ENCODE results near the gene PRR33. TPM values are rescaled to one million over a fixed set of nuclear protein-coding genes. Genes with fewer than 3 reads are reported as not detected.
A peak's percentile ranks its signal among the peaks of the same experiment; 100 is the strongest.

The PRR33 gene
- total and polyA plus RNA-seq, 10 of the 15 experiments (the other 5 are each of a cell fraction or from before 2014, with no cell fraction given): 0.02 to 1.0 (median 0.38) TPM; not detected in 6

DNA sequence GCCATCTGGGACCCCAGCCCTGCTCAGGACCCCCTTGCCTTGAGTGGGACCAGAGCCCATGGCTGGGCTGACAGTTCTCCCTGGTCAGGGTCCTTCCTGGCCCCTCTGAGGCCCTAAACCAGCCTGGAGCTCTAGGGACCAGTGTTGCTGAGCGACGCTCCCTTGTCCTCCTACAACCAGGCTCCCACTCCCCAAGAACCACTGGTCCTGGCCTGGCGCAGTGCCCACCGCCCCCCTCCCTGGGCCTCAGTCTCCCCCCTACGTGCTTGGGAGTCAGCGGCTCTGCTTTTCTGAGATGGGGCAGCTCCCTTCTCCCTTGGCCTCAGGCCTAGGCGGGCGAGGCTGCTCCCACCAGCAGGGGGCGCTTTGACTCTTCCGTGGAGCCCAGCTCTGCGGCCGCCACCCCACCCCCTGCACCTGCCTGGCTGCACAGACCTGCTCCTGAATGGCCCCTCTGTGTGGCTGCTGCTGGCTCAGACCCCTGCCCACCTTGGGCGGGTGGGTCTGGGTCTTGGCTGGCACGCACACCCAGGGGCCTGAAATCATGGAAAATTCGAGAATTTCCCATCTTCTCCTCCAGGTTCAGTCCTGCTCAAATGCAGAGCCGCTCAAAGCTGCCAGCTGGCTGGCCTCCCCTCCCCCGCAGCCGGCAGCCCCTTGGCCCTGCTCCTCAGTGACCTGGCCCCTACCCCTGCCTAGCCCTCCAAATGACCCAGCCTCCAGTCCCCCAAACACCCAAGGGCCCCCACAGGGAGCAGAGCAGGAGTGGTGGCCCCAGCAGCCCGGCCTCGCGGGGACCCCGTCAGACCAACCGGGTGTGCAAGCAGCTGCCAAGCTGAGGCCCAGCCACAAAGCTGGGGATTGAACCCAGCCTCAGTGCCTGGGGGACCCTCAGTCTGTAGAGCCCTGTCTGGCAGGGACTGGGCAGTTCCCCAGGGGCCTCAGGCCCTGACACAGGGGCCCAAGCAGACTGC, 9.1 kb downstream of the PRR33 start (continued):
- TF ChIP-seq, protein P1, sequence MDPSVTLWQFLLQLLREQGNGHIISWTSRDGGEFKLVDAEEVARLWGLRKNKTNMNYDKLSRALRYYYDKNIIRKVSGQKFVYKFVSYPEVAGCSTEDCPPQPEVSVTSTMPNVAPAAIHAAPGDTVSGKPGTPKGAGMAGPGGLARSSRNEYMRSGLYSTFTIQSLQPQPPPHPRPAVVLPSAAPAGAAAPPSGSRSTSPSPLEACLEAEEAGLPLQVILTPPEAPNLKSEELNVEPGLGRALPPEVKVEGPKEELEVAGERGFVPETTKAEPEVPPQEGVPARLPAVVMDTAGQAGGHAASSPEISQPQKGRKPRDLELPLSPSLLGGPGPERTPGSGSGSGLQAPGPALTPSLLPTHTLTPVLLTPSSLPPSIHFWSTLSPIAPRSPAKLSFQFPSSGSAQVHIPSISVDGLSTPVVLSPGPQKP (IDR thresholded peaks at IDR 0.05; ENCODE audit: low read depth, low read length): no peak
- TF ChIP-seq SIX5 (IDR thresholded peaks at IDR 0.05; ENCODE audit: low read depth, low read length, severe bottlenecking): no peak
- TF ChIP-seq FOXM1 (IDR thresholded peaks at IDR 0.05; ENCODE audit: low read depth, low read length): no peak
- no peak for TF ChIP-seq PKNOX1 (IDR thresholded peaks at IDR 0.05)
- TF ChIP-seq CBFB (IDR thresholded peaks at IDR 0.05; ENCODE audit: low read depth): no peak
- TF ChIP-seq TCF12 (IDR thresholded peaks at IDR 0.05; ENCODE audit: low read depth, low read length): peak; percentile 53; the same call in 1 of the 2 replicates
- 0 out of 3 replicates have a peak, but pooled peaks have one; percentile 12 for TF ChIP-seq POU2F2 (IDR thresholded peaks at IDR 0.05; ENCODE audit: borderline replicate concordance, low read depth, low read length)
- TF ChIP-seq CTCF (IDR thresholded peaks at IDR 0.05 in 2 of 3, conservative IDR thresholded peaks at IDR 0.05 in 1 of 3; ENCODE audit: control insufficient read depth in 2 of 3, extremely low read depth in 1 of 3, insufficient read depth in 1 of 3, low read depth in 3 of 3, low read length in 3 of 3): peak; percentile 84 to 93 (median 92)
- TF ChIP-seq RCOR1 (conservative IDR thresholded peaks at IDR 0.05; ENCODE audit: low read depth, low read length): no peak
- no peak for TF ChIP-seq MYB (IDR thresholded peaks at IDR 0.05; ENCODE audit: borderline replicate concordance, low read depth, low read length)
- TF ChIP-seq, protein P2, sequence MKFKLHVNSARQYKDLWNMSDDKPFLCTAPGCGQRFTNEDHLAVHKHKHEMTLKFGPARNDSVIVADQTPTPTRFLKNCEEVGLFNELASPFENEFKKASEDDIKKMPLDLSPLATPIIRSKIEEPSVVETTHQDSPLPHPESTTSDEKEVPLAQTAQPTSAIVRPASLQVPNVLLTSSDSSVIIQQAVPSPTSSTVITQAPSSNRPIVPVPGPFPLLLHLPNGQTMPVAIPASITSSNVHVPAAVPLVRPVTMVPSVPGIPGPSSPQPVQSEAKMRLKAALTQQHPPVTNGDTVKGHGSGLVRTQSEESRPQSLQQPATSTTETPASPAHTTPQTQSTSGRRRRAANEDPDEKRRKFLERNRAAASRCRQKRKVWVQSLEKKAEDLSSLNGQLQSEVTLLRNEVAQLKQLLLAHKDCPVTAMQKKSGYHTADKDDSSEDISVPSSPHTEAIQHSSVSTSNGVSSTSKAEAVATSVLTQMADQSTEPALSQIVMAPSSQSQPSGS (IDR thresholded peaks at IDR 0.05; ENCODE audit: low read length): no peak
- TF ChIP-seq BMI1 (IDR thresholded peaks at IDR 0.05; ENCODE audit: borderline replicate concordance): no peak
- no peak for TF ChIP-seq IRF5 (IDR thresholded peaks at IDR 0.05; ENCODE audit: borderline replicate concordance)
- no peak for TF ChIP-seq YBX1 (IDR thresholded peaks at IDR 0.05)
- no peak for TF ChIP-seq ZBTB40 (IDR thresholded peaks at IDR 0.05; ENCODE audit: borderline replicate concordance)
